Ammon's horn (tissue), 1 donor: Measurements from ENCODE around the gene WWP2.
"Not testable (repeated sequence)": the region's sequence is repeated elsewhere in the genome, so short reads cannot be mapped to it uniquely, and the experiment has no call there.

Experiments
- DNase-seq: peaks from one replicate; pipeline ENCODE4 v3.0.0-alpha.2; 2016; ENCODE audit warnings: low spot score

Gene WWP2

DNA sequence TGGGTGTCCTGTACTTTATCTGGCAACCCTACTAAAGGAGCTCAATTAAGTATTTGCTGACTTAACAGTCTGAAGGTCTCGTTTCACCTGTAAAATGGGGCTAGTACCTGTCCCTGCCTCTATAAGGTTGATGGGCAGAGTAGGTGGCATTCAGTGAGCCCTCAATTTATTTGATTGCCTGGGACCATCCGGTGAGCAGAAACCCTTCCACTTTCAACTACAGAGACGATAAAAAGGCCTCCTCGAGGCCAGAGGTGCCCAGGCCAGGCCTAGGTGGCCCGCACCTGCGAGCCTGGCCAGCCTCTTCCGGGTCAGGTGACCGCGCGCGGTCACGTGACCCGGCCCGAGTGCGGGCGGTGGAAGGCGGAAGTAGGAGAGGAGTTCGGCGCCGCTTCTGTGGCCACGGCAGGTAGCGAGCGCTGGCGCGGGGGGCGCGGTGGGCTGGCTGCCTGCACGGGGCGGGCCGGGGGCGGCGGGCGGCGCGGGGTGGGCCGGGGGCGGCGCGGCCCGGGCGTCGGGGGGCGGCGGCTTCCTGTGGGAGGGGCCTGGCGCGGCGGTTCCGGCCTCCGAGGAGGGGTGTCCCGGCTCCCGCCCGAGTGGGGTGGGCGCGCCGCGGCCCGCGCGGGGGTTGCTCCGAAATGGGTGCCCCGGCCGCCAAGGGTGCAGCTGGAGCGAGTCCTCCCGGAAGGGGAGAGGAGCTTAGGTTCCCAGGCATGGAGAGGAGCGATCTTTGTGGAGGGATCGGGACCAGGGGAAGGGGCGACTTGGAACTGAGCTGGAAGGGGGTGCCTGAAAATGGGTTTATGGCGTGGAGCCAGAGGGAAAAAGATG, at the start of gene WWP2:
WWP2 (plus strand) TSS at position 350 of the 831 bp plus-strand sequence. CDS start 24,679 bp downstream, outside the sequence.
- peak; percentile 68 for DNase-seq

DNA sequence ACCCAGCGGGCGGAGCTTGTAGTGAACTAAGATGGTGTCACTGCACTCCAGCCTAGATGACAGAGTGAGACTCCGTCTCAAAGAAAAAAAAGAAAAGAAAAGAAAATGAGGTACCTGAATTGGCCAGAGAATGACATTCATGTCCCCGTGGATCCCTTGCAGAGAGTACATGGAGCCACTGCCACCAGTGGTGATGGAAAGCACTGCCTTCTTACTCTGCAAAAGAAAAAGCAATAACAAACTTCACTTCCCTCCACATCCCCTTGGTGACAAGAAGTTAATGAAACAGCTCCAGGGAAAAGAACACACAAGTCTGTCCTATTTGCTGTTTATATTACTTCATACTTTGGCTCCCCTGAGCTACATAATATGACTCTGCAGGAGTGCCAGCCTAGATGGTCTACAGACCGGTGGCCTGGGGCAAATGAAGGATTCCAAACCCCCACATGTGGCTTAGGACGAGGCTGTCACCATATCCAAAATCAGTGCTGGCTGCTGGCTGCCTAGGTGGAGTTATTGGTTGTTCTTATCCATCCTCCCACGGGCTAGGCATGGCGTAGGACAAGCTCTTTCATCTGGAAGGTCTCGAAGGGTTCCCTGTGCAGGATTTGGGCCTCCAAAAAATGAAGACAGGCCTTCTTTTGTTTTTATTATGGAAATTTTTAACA, 49.1 kb upstream of the WWP2 start:
- DNase-seq = no peak

DNA sequence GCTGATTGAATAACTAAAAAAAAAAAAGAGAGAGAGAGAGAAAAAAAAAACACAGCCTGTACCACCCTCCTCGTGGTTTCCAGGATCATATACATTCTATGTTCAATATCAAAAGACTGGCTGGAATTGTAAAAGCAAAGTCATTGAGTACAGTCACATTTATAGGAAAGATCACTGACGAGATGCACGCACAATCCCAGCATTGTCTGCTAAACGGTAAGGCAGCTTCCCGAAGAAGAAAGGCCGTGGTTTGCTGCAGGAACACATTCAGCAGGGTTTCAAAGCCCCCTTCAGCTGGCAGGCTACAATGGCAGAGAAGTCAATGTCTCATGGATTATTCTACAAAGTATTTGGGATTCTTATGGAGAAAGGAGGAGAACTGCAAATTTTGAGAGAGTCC, 45.1 kb upstream of the WWP2 start:
- DNase-seq = no peak

DNA sequence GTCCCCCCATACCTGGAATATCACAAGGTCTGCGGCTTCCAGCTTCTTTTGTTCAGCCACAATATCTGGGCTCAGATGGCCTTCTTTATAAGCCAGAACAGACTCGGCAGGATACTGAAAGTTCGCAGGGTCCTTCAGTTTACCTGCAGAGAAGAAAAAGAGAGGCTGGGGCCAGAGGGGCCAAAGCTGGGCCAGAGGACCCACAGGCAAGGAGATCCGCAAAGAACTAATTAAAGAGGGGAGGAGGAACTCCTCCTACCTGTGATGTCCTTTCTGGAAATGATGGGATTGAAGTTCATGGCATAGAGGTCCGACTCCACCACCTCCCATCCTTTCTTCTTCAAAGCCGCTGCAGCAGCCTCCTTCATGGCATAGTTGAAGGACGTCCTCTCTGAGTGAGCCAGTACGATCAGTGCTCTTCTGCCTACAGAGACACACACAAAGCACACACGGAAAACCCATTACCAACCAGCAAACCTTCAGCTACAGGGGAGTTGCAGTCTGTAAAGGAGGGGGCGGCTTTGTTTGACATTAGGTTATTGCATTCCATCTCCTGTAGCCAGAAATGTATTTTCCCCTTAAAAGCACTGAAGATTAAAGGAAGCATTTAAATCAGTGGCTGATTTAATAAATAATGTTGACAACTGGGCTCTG, 43.9 kb upstream of the WWP2 start:
- DNase-seq = no peak

- DNase-seq = no peak
Observed at GRCh38 chr16:69720822-69721430, 41.2 kb upstream of the WWP2 start.

GRCh38 chr16:69721441-69721957, 40.6 kb upstream of the WWP2 start:
- DNase-seq = no peak

- DNase-seq = no peak
Observed at GRCh38 chr16:69724414-69724873, 37.7 kb upstream of the WWP2 start.

- peak; percentile 43 for DNase-seq
Observed at GRCh38 chr16:69724981-69725479, 37.1 kb upstream of the WWP2 start.

- DNase-seq = no peak
Observed at GRCh38 chr16:69725480-69726312, 36.4 kb upstream of the WWP2 start.

DNA sequence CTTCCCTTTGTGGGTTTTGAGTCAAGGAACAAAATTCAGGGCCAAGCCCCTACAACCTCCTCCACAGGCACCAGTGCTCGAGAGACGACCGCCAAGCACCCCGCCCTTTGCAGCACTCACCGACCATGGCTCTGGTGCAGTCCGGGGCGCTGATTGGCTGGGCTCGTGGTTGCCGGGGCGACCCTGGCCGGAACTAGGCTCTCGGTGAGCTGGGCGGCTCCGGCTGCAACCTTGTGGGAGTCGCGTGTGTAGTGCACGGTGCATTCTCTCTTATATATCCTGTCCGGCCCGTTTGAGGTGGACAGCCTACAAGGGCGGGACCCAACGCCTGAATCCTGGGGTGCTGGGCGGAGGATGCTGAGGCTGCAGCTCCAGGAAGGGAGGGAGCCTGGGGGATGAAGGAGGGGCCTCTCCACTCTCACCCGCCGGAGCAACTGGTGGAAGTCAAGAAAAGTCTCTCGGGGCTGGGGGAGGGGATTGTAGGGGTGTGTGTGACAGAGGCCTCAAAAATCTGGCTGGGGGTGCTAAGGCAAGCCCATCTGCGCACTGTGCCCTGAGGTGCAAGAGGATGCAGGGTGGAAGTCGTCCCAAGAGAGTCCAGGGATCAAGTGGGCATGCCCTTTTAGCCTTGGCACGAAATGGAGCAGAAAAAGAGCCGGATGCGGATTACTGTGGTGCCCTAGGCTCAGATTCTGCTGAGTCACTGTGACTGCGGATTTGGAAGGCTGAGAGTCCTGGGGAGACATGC, 35.6 kb upstream of the WWP2 start, which contains the start of gene NQO1:
NQO1 (minus strand) TSS at position 248 of the 748 bp plus-strand sequence; CDS start at position 127, 121 bp downstream.
- DNase-seq = peak; percentile 91

GRCh38 chr16:69727916-69728270, 34.2 kb upstream of the WWP2 start:
- peak; percentile 78 for DNase-seq

- DNase-seq = not testable (repeated sequence)
Observed at GRCh38 chr16:69729030-69729429, 33.1 kb upstream of the WWP2 start.

- not testable (repeated sequence) for DNase-seq
Observed at GRCh38 chr16:69731280-69731679, 30.9 kb upstream of the WWP2 start.

- no peak for DNase-seq
Observed at GRCh38 chr16:69732101-69732500, 30.0 kb upstream of the WWP2 start.

DNA sequence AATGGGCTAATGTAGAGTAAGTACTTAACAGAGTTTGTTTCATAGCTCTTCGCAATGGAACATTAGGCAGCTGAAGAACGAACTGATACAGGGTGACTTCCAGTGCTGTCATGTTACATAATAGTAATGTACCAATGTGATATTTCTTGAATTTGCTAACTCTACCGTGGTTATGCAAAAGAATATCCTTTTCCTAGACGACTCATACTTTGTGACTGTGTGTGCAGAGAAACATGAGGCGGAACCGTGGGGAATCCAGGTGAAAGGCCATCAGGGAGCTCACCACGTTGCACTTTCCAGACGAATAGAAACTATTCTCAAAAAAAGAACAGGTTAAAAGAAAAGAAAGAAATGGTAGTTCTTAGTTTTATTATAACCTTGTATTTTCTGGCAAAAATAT, 20.6 kb upstream of the WWP2 start:
- DNase-seq = peak; percentile 42

- DNase-seq = peak; percentile 46
Observed at GRCh38 chr16:69741951-69742904, 19.9 kb upstream of the WWP2 start.

- no peak for DNase-seq
Observed at GRCh38 chr16:69744363-69745231, 17.5 kb upstream of the WWP2 start.

DNA sequence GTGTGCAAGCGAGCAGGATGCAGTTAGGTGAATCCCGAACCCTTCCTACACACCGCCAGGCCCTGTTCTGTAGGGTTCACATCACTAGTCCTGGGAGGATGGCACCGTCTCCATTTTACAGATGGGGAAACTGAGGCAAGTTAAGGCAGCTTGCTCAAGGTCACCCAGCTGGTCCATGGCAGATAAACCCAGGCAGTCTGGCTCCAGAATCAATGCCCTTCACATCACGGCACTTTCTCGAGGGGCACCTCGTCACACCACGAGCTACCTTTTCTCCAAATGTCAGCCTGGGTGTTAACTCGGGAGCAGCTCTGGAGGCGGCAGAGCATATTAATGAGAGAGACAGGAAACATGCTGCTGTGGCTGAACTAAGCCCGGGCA, 16.9 kb upstream of the WWP2 start:
- DNase-seq = no peak
